Measurements from ENCODE around the gene OR52H1. TPM values are rescaled to one million over a fixed set of nuclear protein-coding genes. Genes with fewer than 3 reads are reported as not detected.
"Not testable (repeated sequence)": the region's sequence is repeated elsewhere in the genome, so short reads cannot be mapped to it uniquely, and the experiment has no call there.

The OR52H1 gene
- not detected for total RNA-seq

DNA sequence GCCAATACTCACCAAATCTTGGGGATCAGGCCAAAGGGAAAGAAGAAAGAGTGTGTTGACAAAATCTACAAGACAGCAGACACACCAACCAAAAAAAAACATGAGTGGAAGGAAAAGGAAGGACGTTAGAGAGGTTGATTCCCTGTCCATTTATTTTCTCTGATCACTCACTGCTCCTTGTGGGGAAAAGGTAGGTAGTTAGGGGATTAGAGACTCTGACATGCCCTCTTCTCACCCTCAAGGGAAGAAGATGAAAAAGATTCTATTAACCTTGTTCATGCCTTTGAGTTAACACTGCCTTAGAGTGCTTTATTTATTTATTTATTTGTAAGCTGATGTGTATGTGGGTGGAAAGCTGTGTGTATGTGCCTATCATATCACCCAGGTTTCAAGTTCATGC is at the start of gene OR52H1:
TSS of gene OR52H1 (minus strand) at position 101 of the 400 bp plus-strand sequence. CDS start 3,035 bp downstream, outside the sequence.
- no peak within 1 kb of the TSS for H3K27ac Mint-ChIP-seq
- H3K4me3 Mint-ChIP-seq, result no peak within 1 kb of the TSS
- H3K9me3 Mint-ChIP-seq, result no peaks in the 10 kb centered on the region
- DNase-seq (no peak), ATAC-seq (ENCODE audit: low read depth) (no peak)
- H3K27me3 Mint-ChIP-seq, result peaks cover 3% of the 10 kb centered on the region
- H3K4me1 Mint-ChIP-seq, result no peaks in the 10 kb centered on the region
- H3K36me3 Mint-ChIP-seq, result no peaks in the 10 kb centered on the region
- POLR2A ChIA-PET, result no interaction called here

- H3K4me1 Mint-ChIP-seq, result peaks cover 17% of the 10 kb centered on the region
- H3K36me3 Mint-ChIP-seq, result no peaks in the 10 kb centered on the region
- H3K9me3 Mint-ChIP-seq, result no peaks in the 10 kb centered on the region
- DNase-seq (no peak), ATAC-seq (ENCODE audit: low read depth) (no peak)
- no peak overlapping the region for H3K4me3 Mint-ChIP-seq
- peak overlapping the region; percentile 24 for H3K27ac Mint-ChIP-seq
- POLR2A ChIA-PET, result no interaction called here
- H3K27me3 Mint-ChIP-seq, result peaks cover 12% of the 10 kb centered on the region
Observed at GRCh38 chr11:5597953-5598352, 49.6 kb upstream of the OR52H1 start.

- peaks cover 12% of the 10 kb centered on the region for H3K27me3 Mint-ChIP-seq
- POLR2A ChIA-PET, result no interaction called here
- H3K36me3 Mint-ChIP-seq, result no peaks in the 10 kb centered on the region
- H3K4me3 Mint-ChIP-seq, result peak within 1 kb of the TSS; percentile 91
- peak within 1 kb of the TSS; percentile 77 for H3K27ac Mint-ChIP-seq
- H3K9me3 Mint-ChIP-seq, result no peaks in the 10 kb centered on the region
- peaks cover 17% of the 10 kb centered on the region for H3K4me1 Mint-ChIP-seq
- peak; percentile 38 for DNase-seq
- ATAC-seq (ENCODE audit: low read depth), result peak; percentile 40
Observed at GRCh38 chr11:5596607-5597201, 48.4 kb upstream of the OR52H1 start, which contains the start of gene TRIM6. TRIM6 (plus strand) TSS chr11:5596637; CDS start chr11:5596898, 261 bp downstream.

GRCh38 chr11:5593146-5593545 is 44.8 kb upstream of the OR52H1 start:
- ATAC-seq (ENCODE audit: low read depth) (no peak), DNase-seq (no peak)
- no peak overlapping the region for H3K4me3 Mint-ChIP-seq
- H3K4me1 Mint-ChIP-seq, result peaks cover 13% of the 10 kb centered on the region
- H3K27me3 Mint-ChIP-seq, result peaks cover 12% of the 10 kb centered on the region
- no peak overlapping the region for H3K27ac Mint-ChIP-seq
- POLR2A ChIA-PET, result no interaction called here
- peaks cover 2% of the 10 kb centered on the region for H3K9me3 Mint-ChIP-seq
- H3K36me3 Mint-ChIP-seq, result peaks cover 4% of the 10 kb centered on the region

DNA sequence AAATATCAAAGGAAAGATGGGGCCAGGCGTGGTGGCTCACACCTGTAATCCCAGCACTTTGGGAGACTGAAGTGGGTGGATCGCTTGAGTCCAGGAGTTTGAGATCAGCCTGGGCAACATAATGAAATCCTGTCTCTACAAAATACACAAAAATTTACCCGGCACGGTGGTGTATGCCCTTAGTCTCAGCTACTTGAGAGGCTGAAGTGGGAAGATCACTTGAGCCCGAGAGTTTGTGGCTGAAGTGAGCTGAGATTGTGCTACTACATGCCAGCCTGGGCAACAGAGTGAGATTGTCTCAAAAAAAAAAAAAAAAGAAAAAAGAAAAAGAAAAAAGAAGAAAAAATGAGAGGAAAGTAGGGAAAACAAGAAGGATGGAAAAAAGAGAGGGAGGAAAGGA is 44.3 kb upstream of the OR52H1 start:
- H3K27ac Mint-ChIP-seq, result no peak overlapping the region
- H3K27me3 Mint-ChIP-seq, result peaks cover 8% of the 10 kb centered on the region
- H3K9me3 Mint-ChIP-seq, result peaks cover 2% of the 10 kb centered on the region
- DNase-seq (no peak), ATAC-seq (ENCODE audit: low read depth) (no peak)
- peaks cover 10% of the 10 kb centered on the region for H3K4me1 Mint-ChIP-seq
- POLR2A ChIA-PET, result no interaction called here
- H3K36me3 Mint-ChIP-seq, result peaks cover 4% of the 10 kb centered on the region
- no peak overlapping the region for H3K4me3 Mint-ChIP-seq

DNA sequence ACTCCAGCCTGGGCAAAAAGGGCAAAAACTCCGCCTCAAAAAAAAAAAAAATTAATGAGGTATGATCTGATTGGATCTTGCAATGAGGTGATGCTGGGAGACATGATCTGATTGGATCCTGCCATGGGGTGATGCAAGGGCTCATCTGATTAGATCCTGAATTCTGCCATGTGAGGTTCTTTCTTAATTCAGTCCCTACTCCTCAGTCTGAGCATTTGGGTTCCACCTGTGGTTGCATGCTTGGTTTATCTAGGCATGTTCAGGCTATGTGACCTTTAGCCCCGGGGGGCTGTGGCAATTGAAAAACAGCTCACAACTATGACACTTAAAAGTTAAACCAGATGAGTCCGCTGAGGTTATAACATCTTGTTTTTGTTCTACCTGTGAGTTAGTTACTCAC is 43.3 kb upstream of the OR52H1 start:
- ATAC-seq (ENCODE audit: low read depth) (no peak), DNase-seq (no peak)
- peaks cover 4% of the 10 kb centered on the region for H3K36me3 Mint-ChIP-seq
- H3K4me3 Mint-ChIP-seq, result no peak overlapping the region
- POLR2A ChIA-PET, result no interaction called here
- H3K27me3 Mint-ChIP-seq, result peaks cover 4% of the 10 kb centered on the region
- peaks cover 2% of the 10 kb centered on the region for H3K4me1 Mint-ChIP-seq
- H3K27ac Mint-ChIP-seq, result no peak overlapping the region
- peaks cover 2% of the 10 kb centered on the region for H3K9me3 Mint-ChIP-seq

GRCh38 chr11:5589906-5590305 is 41.6 kb upstream of the OR52H1 start:
- DNase-seq; H3K4me1 Mint-ChIP-seq; H3K27ac Mint-ChIP-seq; POLR2A ChIA-PET; ATAC-seq (ENCODE audit: low read depth); H3K4me3 Mint-ChIP-seq; H3K9me3 Mint-ChIP-seq; H3K27me3 Mint-ChIP-seq; H3K36me3 Mint-ChIP-seq: not testable (repeated sequence)

GRCh38 chr11:5584458-5584857 is 36.1 kb upstream of the OR52H1 start:
- H3K36me3 Mint-ChIP-seq; H3K9me3 Mint-ChIP-seq; H3K4me3 Mint-ChIP-seq; H3K27me3 Mint-ChIP-seq; DNase-seq; H3K4me1 Mint-ChIP-seq; POLR2A ChIA-PET; H3K27ac Mint-ChIP-seq; ATAC-seq (ENCODE audit: low read depth): not testable (repeated sequence)

DNA sequence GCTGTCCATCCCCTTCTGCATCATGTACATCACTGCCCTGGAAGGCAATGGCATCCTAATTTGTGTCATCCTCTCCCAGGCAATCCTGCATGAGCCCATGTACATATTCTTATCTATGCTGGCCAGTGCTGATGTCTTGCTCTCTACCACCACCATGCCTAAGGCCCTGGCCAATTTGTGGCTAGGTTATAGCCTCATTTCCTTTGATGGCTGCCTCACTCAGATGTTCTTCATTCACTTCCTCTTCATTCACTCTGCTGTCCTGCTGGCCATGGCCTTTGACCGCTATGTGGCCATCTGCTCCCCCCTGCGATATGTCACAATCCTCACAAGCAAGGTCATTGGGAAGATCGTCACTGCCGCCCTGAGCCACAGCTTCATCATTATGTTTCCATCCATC is 32.7 kb upstream of the OR52H1 start:
- H3K36me3 Mint-ChIP-seq, result no peaks in the 10 kb centered on the region
- POLR2A ChIA-PET, result no interaction called here
- no peaks in the 10 kb centered on the region for H3K9me3 Mint-ChIP-seq
- H3K27me3 Mint-ChIP-seq, result peaks cover 3% of the 10 kb centered on the region
- ATAC-seq (ENCODE audit: low read depth) (no peak), DNase-seq (no peak)
- H3K4me1 Mint-ChIP-seq, result no peaks in the 10 kb centered on the region
- no peak overlapping the region for H3K27ac Mint-ChIP-seq
- H3K4me3 Mint-ChIP-seq, result no peak overlapping the region

DNA sequence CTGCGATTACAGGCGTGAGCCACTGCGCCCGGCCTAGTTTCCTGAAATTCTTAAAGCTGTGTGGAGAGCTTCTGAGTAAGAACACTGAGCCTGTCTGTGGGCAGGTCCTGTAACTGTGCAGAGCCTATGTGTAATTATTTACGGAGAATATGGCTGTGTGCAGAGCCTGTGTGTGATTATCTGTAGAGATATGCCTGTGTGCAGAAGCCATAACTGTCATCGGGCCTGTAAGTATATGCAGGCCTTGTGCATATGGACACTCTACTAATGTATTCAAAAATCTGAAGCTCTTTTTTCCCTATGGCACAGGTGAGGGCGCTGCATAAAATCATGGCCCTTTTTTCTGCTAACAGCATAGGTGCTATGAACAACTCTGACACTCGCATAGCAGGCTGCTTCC is 32.2 kb upstream of the OR52H1 start, which contains the start of gene OR52B6:
TSS of gene OR52B6 (plus strand) at position 301 of the 400 bp plus-strand sequence. CDS start at position 301, 0 bp downstream.
- peaks cover 3% of the 10 kb centered on the region for H3K27me3 Mint-ChIP-seq
- POLR2A ChIA-PET, result no interaction called here
- no peaks in the 10 kb centered on the region for H3K4me1 Mint-ChIP-seq
- ATAC-seq (ENCODE audit: low read depth) (no peak), DNase-seq (no peak)
- no peaks in the 10 kb centered on the region for H3K36me3 Mint-ChIP-seq
- no peak within 1 kb of the TSS for H3K4me3 Mint-ChIP-seq
- H3K27ac Mint-ChIP-seq, result no peak within 1 kb of the TSS
- H3K9me3 Mint-ChIP-seq, result no peaks in the 10 kb centered on the region

DNA sequence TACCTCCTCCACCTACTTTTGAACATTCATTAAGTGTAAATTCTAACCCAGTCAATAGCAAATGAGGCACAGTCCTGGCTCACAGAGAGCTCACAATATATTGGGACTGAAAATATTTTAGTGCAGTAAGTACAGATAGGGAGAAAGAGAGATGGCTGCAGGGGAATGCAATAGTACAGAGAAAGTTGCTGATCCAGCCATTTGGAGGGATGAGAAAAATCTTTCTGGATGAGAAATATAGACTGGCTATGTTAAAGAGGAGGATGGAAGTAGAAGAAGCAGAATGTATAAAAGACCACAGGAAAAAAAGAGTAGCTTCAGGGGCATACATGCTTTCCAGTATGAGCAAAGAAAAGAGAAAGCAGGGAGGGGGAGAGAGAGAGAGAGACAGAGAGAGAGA is 28.8 kb upstream of the OR52H1 start:
- ATAC-seq (ENCODE audit: low read depth), result no peak
- Mint-ChIP-seq H3K36me3 (no peaks in the 10 kb centered on the region), H3K4me1 (no peaks in the 10 kb centered on the region), H3K27me3 (peaks cover 3% of the 10 kb centered on the region), H3K27ac (no peak overlapping the region), H3K9me3 (no peaks in the 10 kb centered on the region), H3K4me3 (no peak overlapping the region)
- POLR2A ChIA-PET, result no interaction called here
- no peak for DNase-seq

GRCh38 chr11:5575152-5575551 is 26.8 kb upstream of the OR52H1 start:
- Mint-ChIP-seq H3K27me3 (peaks cover 3% of the 10 kb centered on the region), H3K36me3 (no peaks in the 10 kb centered on the region), H3K27ac (no peak overlapping the region), H3K4me1 (peaks cover 6% of the 10 kb centered on the region), H3K9me3 (no peaks in the 10 kb centered on the region), H3K4me3 (no peak overlapping the region)
- ATAC-seq (ENCODE audit: low read depth), result no peak
- POLR2A ChIA-PET, result no interaction called here
- no peak for DNase-seq

DNA sequence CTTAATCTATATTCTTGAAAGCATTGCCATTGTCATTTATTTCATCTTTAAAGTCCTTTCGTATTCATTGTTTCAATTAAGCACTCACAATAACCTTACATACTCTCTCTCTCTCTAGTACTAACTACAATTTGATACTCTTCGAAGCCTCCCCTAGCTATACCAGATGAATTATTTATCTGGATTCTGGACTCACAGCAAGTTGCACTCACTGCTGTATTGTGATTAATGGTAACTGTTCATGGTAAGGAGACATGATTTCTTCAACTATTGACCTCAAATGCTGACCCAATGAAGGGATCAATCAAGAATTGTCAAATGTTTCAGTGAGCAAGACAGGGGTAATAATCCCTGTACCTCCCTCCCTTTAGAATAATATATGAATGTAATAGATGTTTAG is 26.3 kb upstream of the OR52H1 start:
- no peak for DNase-seq
- no peak for ATAC-seq (ENCODE audit: low read depth)
- no peak overlapping the region for H3K27ac Mint-ChIP-seq
- H3K4me3 Mint-ChIP-seq, result no peak overlapping the region
- H3K9me3 Mint-ChIP-seq, result no peaks in the 10 kb centered on the region
- peaks cover 3% of the 10 kb centered on the region for H3K27me3 Mint-ChIP-seq
- H3K36me3 Mint-ChIP-seq, result no peaks in the 10 kb centered on the region
- H3K4me1 Mint-ChIP-seq, result peaks cover 6% of the 10 kb centered on the region
- POLR2A ChIA-PET, result no interaction called here

GRCh38 chr11:5564259-5565019 is 16.1 kb upstream of the OR52H1 start:
- peaks cover 10% of the 10 kb centered on the region for H3K36me3 Mint-ChIP-seq
- peak overlapping the region; percentile 48 for H3K4me3 Mint-ChIP-seq
- peaks cover 12% of the 10 kb centered on the region for H3K9me3 Mint-ChIP-seq
- POLR2A ChIA-PET, result no interaction called here
- DNase-seq (no peak), ATAC-seq (ENCODE audit: low read depth) (no peak)
- peaks cover 6% of the 10 kb centered on the region for H3K27me3 Mint-ChIP-seq
- H3K27ac Mint-ChIP-seq, result peak overlapping the region; percentile 28
- H3K4me1 Mint-ChIP-seq, result peaks cover 6% of the 10 kb centered on the region

Data from activated naive CD8-positive, alpha-beta T cell treated with anti-CD3 and anti-CD28 coated beads, Interleukin-2, amount 10 ng/mL, durations not matched to agents 7 days and 5 days (primary cell).